Activated gamma-delta T cell treated with anti-CD3 and anti-CD28 coated beads, Interleukin-2, amount 50 U/mL, for 16 hours (primary cell): ENCODE data around the gene MIB2.
"Not testable (repeated sequence)": the region's sequence is repeated elsewhere in the genome, so short reads cannot be mapped to it uniquely, and the experiment has no call there.

Experiments used
- DNase-seq: peaks from one replicate; pipeline ENCODE4 v3.0.0-alpha.2; 2020; ENCODE audit warnings: low read depth

Gene MIB2

GRCh38 chr1:1648265-1648664 lies 33.0 kb downstream of the MIB2 start:
- DNase-seq: not testable (repeated sequence)

DNA sequence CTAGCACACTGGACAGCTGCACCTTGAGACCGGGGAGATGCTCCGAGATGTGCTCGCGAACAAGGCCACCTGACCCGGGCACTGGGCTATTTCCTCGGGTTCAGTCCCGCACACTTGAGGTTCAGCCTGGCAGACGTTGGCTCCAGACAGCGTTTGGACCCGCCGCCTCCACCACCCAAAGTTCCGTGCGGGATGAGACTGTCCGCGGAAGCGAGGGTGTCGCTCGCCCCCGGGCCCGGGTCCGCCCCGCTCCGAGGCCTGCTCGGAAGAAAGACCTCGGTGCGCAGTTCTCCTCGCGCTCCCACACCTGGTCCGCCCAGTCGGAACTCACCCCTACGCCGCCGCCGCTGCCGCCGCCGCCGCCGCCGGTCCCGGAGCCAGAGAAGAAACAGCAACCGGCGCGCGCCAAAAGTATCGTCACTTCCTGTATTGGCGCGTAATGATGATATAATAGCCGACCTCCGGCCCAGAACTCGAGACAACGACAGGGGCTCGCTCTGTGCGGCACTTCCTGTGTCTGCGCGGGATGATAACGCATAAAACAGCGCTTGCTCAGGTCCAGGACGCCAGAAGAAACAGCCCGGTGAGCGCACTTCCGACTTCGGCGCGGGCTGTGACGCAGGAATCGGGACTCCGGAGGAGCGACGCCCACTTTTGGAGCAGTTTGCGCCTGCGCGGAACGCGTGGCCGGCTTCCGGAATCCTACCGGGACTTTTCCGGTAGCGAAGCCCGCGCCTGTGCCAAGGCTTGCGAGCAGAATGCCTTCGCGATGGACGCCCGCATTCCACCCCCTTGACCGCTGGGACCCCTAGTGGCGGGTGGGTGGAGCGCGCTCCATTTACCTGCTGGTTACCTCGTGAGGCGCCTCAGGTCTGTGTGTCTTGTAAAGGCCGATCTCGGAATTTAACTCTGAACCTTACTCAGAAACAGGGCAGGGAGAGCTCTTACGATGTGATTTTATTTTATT lies 43.6 kb downstream of the MIB2 start, which contains the start of gene CDK11B:
TSS of gene CDK11B (minus strand) at position 422 of the 967 bp plus-strand sequence. CDS start 1,519 bp downstream, outside the sequence.
- peak; percentile 91 for DNase-seq

GRCh38 chr1:1662392-1662791 lies 47.1 kb downstream of the MIB2 start:
- DNase-seq: not testable (repeated sequence)

- DNase-seq: not testable (repeated sequence)
These were observed 47.7 kb downstream of the MIB2 start for GRCh38 chr1:1662830-1663560.

- DNase-seq: not testable (repeated sequence)
These were observed 49.0 kb downstream of the MIB2 start for GRCh38 chr1:1664318-1664717.

GRCh38 chr1:1664941-1665814 lies 49.9 kb downstream of the MIB2 start:
- DNase-seq: no peak

DNA sequence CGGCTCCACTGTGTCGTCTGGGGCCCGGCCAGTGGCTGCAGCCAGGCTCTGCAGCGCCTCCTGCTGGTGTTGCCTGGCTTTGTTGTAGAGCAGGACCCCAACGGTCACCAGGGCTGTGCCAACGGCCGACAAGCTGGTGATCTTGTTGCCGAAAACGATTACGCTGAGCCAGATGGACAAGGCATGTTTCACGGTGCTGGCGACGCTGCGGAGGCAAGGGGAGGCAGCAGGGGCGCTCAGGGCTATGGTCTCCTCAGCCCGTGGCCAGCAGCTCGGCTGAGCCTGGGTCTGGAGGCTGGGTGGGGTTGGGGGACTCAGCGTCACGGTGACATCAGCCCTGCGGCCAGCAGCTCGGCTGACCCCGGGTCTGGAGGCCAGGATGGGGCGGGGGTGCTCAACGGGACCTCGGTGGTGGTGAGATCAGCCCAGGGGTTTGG lies 50.5 kb downstream of the MIB2 start:
- DNase-seq: no peak

- DNase-seq: no peak
These were observed 51.2 kb downstream of the MIB2 start for GRCh38 chr1:1666526-1666925.

DNA sequence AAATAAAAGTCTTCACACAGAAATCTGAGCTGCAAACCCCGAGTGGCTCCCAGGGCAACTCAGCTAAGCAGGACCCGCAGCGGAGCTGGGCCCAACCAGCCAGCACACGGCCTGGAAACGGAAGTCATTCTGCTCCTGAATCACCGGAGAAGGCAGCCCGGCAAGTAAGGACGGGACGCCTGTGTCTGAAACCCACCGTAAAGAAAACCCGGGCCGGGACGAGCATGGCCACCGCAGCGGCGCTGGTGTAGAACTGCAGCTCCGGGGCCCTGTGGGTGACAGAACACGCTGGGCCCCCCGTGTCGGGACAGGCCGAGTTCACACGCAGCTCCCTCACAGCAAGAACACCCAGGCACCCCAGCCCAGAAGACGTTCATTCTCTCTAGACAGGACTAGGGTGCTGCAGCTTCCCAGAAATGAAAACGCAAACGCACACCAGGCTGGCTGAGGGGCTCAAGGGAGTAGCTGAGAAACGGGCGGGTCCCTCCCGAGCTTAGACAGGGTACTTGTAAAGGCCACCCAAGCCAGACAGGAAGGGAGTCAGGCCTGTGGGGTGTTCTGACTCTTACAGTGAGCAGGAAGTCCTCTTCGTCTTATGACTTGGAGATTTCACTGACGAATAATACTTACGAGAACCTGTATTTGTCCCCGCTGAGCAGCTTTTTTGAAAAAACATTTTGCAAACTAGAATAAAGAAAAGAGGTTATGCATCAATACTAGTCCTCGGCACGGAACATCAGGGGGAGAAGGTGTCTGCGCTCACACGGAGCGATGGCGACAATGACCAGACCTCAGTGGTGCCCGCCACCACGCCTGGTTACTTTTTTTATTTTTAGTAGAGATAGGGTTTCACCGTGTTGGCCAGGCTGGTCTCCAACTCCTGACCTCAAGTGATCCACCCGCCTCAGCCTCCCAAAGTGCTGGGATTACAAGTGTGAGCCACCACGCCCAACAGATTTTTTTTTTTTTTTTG lies 54.5 kb downstream of the MIB2 start:
- no peak for DNase-seq

GRCh38 chr1:1670866-1671265 lies 55.6 kb downstream of the MIB2 start:
- no peak for DNase-seq

- DNase-seq: no peak
These were observed 56.2 kb downstream of the MIB2 start for GRCh38 chr1:1671365-1672119.

DNA sequence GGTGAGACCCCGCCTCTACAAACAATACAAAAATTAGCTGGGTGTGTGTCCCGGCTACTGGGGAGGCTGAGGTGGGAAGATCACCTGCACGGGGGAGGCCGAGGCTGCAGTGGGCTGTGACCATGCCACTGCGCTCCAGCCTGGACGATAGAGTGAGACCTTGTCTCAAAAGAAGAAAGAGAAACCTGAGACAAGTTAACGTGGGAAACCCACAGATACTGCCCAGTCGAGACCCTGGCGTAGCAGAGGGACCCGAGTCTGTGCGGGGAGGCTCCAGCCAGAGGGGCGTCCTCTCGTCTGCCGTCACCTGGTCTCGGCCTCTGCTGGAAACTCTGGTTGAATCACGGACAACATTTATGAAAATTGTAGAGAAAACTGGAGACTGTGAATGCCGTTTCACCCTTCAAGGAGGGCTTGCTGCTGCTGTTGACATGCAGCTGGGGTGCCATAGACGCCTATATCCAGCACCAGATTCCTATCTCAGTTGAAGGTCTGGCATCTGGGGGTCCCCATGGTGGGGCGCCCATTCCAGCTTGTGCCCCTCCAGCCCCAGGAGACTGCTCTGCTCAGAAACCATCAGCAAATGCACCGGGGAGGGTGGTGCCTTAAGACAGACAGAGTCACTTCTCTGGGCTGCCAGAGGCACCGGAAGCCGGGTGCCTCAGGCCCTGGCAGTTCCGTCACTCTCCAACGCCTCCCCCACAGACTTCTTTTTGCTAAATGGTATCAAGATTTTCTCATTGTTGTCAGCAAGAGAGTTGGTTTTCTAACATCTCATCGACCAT lies 57.1 kb downstream of the MIB2 start:
- no peak for DNase-seq

- not testable (repeated sequence) for DNase-seq
These were observed 59.5 kb downstream of the MIB2 start for GRCh38 chr1:1674806-1675205.

GRCh38 chr1:1675218-1675617 lies 59.9 kb downstream of the MIB2 start:
- not testable (repeated sequence) for DNase-seq

- not testable (repeated sequence) for DNase-seq
These were observed 60.8 kb downstream of the MIB2 start for GRCh38 chr1:1676087-1676486.

DNA sequence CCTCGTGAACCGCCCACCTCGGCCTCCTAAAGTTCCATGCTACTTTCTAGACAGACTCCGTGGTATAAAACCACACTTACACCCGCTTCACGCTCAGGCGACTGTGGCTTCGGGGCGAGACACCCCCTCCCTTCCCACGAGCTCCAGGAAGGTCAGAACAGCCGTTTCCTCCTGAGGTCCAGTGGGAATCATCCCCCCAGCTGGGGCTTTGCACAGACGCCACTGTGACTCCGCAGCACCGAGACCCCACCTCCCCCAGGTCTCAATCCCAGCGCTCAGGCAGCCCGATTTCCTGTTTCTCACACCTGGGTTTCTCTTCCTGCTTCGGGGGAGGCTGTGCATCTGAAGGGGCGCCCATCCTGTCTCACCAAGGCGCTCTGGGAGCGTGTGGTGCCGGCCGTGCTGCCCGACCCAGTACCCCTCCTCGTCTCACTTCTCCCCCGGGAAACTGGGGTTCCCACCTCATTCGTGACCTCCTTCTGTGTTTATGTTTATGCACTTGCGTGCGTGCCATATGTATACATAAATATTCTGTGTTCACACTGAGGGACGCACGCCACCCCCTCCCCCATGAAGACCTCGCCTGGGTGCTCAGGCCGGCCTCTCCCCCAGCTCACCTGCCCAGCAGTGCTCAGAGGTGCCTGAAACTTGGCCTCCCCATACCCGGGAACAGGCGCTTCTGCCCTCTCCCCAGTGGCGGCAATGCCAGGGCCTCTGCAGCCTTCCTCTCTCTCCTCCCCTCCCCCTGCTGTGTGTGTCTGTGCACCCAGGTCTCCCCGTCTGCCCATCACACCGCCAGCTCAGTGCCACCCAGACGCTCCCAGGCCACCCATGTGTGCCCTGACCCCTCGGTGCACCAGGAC lies 62.6 kb downstream of the MIB2 start:
- peak; percentile 28 for DNase-seq

DNA sequence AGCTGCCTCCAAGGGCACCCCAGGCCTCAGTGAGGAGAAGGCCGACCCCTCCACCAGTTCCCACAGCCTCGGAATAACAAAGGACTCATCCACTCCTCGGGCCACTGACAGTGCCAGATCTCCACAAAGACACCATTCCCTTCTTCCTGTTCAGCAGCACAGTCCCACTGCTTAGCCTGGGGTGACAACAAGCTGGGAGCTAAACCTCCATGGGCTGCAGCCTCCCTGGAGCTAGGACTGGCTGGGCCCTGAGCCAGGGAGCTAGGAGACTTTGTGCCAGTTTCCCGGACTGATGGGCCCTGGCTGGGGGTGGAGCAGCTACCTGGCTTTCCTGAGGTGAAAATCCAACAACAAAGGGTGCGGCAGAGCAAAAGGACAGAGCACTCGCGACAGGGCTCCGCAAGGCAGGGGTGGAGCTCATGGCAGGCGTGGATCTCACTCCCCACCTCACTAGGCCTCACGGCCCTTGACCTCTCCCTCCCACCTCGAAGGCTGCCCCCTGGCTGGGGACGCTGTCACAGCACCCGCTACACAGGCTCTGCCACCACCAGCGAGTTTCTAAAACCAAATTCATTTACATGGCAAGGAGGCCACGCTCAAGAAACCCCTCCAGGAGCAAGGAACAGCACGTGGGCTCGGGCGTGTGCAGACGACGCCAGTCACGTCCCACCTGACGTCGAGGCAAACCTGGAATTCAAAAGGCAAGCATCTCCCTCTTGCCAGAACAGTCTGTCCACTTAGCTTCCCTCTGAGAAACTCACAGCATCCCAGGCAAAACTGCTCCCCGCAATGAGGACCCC lies 63.5 kb downstream of the MIB2 start:
- no peak for DNase-seq
